Measurements from ENCODE around the gene SAMD4A.

GRCh38 chr14:54646626-54647025, 79.7 kb downstream of the SAMD4A start:
- TF ChIP-seq, protein P1, sequence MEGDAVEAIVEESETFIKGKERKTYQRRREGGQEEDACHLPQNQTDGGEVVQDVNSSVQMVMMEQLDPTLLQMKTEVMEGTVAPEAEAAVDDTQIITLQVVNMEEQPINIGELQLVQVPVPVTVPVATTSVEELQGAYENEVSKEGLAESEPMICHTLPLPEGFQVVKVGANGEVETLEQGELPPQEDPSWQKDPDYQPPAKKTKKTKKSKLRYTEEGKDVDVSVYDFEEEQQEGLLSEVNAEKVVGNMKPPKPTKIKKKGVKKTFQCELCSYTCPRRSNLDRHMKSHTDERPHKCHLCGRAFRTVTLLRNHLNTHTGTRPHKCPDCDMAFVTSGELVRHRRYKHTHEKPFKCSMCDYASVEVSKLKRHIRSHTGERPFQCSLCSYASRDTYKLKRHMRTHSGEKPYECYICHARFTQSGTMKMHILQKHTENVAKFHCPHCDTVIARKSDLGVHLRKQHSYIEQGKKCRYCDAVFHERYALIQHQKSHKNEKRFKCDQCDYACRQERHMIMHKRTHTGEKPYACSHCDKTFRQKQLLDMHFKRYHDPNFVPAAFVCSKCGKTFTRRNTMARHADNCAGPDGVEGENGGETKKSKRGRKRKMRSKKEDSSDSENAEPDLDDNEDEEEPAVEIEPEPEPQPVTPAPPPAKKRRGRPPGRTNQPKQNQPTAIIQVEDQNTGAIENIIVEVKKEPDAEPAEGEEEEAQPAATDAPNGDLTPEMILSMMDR (IDR thresholded peaks at IDR 0.05; ENCODE audit: insufficient read depth, low read length): no peak
- TF ChIP-seq REST (IDR thresholded peaks at IDR 0.05; ENCODE audit: insufficient replicate concordance, low read depth) (no peak), POLR2AphosphoS5 (IDR thresholded peaks at IDR 0.05; ENCODE audit: low read depth) (no peak)

Data from HL-60 (cell line).